GM12891 (cell line): ENCODE data around the gene CIZ1.

Source experiments
- POLR2A ChIP-seq: IDR thresholded peaks from 2 replicates; pipeline ENCODE4 v1.6.1; 2011; ENCODE audit warnings: low read depth, low read length, control low read depth
- POLR2AphosphoS5 ChIP-seq: IDR thresholded peaks from 2 replicates; pipeline ENCODE4 v1.6.1; 2011; ENCODE audit warnings: low read depth, low read length, control low read depth

DNA sequence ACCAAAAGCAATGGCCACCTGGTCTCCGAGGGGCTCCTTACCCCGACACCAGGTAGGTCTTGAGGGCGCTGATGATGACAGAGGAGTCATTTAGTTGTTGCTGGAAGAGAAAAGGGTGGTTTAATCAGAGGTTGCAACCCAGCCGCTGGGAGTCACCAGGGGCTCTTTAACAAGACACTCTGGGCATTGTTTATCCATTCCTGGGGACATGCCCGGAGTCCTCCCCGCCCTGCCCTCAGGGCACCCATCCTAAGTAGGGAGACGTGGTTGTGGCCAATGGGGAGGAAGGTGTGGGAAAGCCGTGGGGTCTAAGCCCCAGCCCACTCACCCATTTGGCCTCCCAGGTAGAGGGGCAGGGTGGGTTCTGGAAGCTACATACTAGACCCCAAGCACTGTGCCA, 66.9 kb downstream of the CIZ1 start:
- TF ChIP-seq POLR2AphosphoS5 (no peak), POLR2A (no peak)
